Measurements from ENCODE around the gene VCAM1. TPM values are rescaled to one million over a fixed set of nuclear protein-coding genes. Genes with fewer than 3 reads are reported as not detected.
"Not testable (repeated sequence)": the region's sequence is repeated elsewhere in the genome, so short reads cannot be mapped to it uniquely, and the experiment has no call there.

The VCAM1 gene, protein sequence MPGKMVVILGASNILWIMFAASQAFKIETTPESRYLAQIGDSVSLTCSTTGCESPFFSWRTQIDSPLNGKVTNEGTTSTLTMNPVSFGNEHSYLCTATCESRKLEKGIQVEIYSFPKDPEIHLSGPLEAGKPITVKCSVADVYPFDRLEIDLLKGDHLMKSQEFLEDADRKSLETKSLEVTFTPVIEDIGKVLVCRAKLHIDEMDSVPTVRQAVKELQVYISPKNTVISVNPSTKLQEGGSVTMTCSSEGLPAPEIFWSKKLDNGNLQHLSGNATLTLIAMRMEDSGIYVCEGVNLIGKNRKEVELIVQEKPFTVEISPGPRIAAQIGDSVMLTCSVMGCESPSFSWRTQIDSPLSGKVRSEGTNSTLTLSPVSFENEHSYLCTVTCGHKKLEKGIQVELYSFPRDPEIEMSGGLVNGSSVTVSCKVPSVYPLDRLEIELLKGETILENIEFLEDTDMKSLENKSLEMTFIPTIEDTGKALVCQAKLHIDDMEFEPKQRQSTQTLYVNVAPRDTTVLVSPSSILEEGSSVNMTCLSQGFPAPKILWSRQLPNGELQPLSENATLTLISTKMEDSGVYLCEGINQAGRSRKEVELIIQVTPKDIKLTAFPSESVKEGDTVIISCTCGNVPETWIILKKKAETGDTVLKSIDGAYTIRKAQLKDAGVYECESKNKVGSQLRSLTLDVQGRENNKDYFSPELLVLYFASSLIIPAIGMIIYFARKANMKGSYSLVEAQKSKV
- not detected in 2 replicates for total RNA-seq (2014; rRNA removed; shearing (Covaris generic))

DNA sequence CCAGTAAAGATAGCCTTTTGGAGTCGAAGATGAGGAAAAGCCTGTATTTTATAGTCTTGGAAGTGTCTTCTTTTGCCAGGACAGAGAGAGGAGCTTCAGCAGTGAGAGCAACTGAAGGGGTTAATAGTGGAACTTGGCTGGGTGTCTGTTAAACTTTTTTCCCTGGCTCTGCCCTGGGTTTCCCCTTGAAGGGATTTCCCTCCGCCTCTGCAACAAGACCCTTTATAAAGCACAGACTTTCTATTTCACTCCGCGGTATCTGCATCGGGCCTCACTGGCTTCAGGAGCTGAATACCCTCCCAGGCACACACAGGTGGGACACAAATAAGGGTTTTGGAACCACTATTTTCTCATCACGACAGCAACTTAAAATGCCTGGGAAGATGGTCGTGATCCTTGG is at the start of gene VCAM1:
VCAM1 (plus strand) TSS at position 253 of the 400 bp plus-strand sequence; CDS start at position 372, 119 bp downstream.
- no peak for DNase-seq (ENCODE audit: low spot score)

DNA sequence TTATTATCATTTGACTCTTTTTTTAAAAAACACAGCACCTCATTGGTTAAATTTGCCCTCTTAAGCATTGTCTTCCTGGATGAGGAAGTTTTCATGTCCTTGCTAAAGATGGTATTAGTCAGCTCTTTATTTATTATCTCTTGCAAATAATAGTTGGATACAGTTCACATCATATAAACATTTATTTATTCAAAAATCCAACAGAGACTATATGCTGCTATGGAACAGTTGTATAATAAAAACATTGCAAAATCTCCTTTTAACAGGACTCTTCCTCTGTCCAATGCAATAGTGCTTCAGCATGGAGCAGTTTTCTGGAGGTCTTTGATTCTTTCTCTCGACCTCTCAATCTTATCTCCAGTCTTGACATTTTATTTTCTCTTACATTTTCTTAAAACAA is 49.5 kb upstream of the VCAM1 start:
- no peak for DNase-seq (ENCODE audit: low spot score)

DNA sequence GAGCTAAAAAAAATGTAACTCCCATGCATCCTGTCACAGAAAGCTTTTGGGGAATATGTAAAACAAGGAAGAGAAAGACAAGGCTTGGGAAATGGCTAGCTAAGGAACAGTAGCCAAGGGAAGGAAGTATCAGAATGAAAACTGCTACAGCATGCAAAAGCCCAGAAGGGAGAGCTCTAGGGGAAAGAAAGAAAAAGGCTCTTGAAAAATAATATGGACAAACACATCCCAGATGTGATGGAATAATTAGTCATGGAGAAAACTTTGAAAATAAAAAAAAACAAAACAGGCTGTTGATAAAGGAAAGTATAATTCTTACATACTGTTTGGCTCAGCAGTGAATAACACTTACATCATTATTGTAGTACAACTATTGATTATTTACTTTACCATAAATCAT is 47.9 kb upstream of the VCAM1 start:
- no peak for DNase-seq (ENCODE audit: low spot score)

DNA sequence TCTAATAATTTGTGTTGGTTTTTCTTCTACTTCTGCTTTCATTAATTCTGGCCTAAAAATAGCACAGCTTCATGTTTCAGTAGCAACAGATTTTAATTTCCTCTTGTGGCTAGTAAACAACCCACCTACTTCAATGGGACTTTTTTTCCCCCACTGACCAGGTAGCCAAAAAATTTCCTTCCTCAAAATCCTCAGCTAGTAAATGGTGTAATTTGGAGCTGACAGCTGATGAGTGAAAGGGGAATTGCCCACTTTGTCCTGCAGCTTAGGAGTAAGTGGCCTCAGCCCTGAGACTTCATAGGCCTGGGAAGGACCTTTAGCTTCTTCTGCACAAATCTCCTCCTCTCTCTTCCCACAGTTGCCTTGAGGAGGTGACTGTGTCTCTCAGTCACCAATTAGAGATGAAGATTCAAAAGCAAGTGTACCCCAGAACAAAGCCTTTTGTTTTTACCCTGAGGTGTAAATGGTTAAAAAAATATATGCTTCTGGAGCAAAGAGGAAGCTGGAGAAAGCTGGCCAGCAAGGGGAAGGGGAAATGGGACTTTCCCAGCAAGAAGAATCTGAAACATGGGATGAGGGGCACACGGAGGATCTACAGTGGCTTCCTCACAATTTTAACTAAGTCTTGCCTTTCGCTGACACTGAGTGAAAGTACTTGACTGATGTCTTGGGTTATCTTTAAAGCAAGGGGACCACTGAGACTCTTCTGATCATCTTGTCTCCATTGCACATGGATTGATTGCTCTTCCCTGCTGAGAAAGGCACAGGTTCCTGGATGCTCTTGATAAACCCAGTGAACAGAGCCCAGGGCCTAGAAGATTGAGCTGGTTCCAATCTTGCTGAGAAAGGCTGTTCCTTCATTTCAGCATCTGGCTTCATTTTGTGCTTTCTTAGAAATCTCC is 35.8 kb upstream of the VCAM1 start:
- no peak for DNase-seq (ENCODE audit: low spot score)

DNA sequence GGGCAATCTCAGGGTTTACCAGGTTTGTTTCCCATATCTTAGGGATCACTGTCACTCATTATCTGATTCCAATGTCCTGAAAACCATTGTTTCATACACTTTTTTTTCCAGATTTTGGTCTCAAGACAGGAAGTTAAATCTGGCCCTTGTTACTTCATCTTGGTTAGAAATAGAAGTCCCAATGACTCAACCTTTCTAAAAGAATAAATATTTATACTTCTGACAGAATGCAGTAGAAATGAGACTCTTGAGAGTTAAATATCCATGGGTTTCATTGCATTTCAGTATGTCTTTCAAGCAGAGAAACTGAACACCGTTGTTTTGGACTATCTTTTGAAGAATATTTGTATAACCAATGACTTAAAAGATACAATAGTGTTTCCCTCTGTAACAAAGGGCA is 19.8 kb upstream of the VCAM1 start:
- DNase-seq (ENCODE audit: low spot score): no peak

DNA sequence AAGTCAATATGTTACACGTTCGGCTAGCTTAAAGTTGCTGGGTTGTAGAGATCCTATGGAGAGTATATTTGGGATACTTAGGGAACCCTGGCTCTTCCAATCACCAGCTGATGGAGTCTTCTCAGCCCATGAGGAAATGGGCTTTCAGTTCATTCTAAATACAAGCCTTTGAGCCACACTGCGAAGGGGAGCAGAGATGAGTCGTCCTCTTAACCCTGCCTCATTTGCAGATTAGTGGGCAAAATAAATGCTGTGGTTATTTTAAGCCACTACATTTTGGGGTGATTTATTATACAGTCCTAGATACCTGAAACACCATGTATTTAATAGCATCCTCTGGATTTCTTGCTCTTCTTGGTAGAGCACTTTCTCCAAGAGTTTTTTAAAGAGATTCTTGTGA is 19.0 kb upstream of the VCAM1 start:
- DNase-seq (ENCODE audit: low spot score): no peak

DNA sequence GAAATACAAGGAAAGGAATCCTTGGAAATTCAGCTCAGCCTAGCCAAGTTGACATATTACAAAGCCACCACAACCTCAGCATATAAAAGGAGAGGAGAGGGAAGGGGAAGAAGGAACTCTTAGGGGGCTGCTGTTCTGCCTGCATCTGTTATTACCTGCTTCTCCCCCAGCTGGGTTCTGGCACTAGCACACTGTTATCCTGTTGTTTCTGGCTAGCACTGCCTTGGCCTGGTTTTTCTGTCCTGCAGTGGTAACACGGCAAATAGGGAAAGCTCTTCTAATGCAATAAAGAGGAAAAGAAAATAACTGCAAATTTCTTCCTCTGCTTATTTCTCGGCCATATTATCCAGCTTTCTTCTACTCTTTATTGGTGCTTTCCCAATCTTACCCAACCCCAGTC is 16.5 kb upstream of the VCAM1 start:
- DNase-seq (ENCODE audit: low spot score): no peak

DNA sequence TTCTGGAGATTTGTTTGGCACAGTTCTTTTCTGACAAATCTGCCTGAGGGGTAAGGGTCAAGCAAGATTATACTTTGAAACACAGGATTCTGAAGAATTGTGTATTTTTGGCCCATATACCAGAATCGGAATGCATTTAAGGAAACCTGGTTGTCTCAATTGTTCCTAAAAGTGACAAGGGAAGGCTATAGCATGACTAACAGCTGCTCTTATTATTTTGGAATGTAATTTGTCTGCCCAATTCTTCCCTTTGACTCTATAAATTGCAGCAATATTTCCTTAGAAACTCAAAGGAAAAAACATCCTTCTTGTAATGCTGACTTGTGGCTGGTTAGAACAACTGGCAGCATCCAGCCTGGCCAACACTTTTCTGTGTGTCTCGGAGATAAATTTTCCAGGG is 15.8 kb upstream of the VCAM1 start:
- no peak for DNase-seq (ENCODE audit: low spot score)

DNA sequence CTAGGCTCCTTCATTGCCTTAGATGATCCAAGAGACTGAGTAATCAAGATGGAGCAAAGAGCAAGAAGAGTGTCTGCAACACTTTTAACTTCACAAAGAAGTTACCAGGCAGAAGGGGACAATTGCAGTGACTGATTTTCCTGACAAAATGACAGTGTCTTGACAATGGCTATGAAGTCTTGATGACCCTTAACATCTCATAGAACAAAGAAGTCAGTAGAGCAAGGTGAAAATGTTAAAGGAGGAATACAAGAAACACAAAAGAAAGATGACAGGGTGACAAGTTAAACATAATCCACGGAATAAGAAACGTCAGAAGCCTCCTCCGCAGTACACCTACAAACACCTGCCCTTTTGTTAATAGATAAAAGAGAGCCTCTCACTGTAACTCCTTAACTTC is 15.1 kb upstream of the VCAM1 start:
- DNase-seq (ENCODE audit: low spot score): no peak

DNA sequence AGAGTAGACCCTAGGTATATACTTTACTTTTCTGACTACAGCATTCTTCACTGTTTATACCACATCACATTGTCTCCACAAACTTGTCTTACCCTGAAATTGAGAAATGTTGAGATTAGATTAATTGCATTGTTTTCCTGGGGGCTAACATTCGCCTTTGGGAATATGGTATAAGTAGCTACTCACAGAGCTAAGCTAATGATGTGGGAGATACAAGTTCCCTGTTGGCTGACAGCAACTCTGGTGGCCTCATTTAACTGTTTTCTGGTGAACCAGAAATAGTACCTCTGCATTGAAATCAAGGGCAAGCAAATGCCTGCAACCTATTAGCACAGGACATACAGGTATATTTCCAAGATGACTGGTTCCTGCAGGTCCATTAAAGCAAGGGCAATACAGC is 13.2 kb upstream of the VCAM1 start:
- no peak for DNase-seq (ENCODE audit: low spot score)

DNA sequence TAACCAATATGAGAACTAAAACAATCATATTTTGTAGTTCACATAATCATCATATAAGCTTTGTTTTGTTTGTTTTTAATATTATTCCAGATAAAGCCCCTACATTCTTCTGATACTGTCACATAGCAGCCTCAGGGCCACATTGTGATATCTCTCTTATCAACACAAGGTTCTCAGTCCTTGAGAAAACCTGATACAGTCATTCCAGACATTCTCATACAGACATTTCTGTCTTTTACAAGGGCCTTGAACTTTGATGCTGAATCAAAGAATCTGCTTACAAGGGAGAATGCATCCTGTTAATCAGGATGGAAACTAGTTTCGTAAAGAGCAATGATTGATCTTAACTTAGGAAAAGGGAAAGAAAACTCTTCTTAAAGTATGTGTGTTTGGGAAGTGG is 12.7 kb upstream of the VCAM1 start:
- no peak for DNase-seq (ENCODE audit: low spot score)

DNA sequence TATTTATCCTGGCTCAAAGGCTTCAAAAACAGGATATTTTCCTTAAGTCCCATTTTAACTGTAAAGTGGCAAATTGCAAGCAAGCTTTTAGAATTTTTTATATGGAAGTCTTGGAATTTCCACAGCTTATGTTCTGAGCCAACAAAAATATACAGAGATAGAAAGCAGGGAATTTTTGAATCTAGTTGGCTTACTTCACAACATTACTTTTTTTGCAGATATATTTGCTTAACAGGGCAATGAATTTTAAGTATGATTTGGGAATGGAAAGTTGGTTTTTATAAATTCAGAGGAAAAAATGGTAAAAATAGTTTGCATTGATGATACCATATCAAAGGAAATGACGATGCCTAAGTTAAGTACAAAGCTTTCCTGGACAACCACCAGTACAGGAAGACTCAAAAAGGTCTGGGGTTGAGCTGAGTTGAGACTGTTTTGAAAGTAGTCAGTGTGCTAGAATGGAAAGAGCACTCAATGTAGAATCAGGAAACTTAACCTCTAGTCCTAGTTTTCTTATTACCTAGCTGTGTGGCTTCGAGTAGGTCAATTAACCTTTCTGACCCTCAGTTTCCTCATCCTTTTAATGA is 11.0 kb upstream of the VCAM1 start:
- no peak for DNase-seq (ENCODE audit: low spot score)

DNA sequence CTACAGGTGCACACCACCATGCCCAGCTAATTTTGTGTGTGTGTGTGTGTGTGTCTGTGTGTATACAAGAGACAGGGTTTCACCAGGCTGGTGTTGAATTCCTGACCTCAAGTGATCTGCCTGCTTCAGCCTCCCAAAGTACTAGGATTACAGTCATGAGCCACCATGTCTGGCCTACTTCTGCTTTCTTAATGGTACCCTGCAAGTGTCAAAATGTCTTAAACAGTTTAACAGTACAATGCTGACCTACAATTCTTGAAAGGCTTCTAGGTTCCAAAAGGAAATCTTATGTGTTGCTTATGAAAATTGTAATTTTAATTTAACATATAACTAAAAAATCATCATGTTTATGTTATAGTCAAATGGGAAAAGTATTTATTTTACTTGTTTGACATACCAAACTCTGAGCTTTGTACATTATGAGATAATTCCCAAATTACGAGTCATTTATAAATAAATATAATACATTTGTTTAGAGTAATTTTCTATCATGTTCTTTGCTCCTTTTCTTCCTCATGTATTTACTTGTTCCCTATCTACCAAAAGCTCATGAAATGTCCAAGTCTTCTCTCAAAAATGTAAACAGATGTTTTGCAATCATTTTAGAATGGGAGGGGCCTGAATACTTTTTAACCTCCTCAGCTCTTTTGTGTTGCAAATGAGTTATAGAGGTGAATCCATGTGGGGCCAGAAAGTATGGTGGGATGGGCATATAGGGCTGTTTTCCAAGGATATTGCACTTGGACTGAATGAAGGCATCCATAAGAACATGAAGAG is 8.4 kb upstream of the VCAM1 start:
- no peak for DNase-seq (ENCODE audit: low spot score)

DNA sequence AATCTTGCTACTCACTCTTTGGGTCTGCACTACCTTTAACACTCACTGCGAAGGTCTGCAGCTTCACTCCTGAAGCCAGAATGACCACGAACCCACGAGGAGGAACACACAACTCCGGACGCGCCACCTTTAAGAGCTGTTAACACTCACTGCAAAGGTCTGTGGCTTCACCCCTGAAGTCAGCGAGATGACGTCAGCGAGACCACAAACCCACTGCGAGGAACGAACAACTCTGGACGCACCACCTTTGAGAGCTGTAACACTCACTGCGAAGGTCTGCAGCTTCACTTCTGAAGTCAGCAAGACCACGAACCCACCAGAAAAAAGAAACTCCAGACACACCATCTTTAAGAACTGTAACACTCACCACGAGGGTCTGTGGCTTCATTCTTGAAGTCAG is 6.5 kb upstream of the VCAM1 start:
- DNase-seq (ENCODE audit: low spot score): not testable (repeated sequence)

DNA sequence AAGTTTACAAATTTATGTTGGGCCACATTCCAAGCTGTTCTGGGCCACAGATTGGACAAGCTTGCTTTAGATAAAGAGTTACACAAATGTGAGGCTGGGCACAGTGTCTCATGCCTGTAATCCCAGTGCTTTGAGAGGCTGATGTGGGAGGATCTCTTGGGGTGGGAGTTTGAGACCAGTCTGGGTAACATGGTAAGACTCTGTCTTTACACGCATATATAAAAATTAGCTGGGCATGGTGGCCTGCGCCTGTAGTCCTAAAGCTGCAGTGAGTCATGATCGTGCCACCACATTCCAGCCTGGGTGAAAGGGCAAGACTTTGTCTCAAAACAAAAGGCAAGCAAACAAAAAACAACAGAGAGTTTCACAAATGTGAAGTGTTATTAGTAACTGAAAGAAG is 5.9 kb upstream of the VCAM1 start:
- DNase-seq (ENCODE audit: low spot score): peak; percentile 52

DNA sequence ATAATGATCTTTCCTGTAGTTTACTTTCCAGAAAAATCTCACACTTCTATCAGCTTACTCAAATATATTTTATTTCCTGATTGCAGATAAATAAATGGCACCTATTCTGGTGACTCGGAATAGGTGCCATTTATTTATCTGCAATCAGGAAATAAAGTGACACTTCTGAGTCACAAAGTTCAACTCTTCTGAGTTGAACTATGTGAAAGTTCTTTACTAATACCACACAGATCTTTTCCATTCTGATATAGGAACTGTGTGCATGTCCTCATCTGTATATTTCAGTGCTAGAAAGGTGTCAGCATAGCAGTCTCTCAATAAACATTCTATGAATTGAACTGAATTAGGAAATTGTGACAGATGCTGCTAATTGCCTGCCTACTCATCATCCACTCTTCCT is 4.9 kb upstream of the VCAM1 start:
- no peak for DNase-seq (ENCODE audit: low spot score)

DNA sequence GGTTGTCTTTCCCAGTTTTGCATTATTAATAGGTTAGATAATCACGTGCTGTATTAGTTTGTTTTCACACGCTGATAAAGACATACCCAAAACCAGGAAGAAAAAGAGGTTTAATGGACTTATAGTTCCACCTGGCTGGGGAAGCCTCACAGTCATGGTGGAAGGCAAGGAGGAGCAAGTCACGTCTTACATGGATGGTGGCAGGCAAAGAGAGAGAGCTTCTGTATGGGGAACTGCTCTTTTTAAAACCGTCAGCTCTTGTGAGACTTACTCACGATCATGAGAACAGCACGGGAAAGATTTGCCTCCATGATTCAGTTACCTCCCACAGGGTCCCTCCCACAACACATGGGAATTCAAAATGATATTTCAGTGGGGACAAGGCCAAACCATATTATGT is 2.3 kb upstream of the VCAM1 start:
- no peak for DNase-seq (ENCODE audit: low spot score)

DNA sequence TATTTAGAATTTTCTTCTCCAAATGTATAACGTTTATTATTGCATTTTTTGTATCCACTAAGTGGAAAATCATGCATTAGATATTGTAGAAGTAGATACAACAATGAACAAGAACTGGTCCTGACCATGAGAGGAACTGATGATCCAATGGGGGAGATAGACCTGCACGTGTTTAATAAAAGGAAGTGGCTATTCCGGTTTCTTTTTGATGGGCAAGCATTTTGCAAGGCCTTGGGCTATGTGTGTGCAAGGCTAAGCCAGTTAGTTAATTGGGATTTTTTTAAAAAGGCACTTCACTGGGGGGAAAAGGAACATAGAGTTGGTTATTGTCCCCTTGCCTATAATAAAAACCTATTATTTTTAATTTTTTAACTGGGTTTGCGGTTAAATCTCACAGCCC is 961 bp upstream of the VCAM1 start:
- no peak for DNase-seq (ENCODE audit: low spot score)

DNA sequence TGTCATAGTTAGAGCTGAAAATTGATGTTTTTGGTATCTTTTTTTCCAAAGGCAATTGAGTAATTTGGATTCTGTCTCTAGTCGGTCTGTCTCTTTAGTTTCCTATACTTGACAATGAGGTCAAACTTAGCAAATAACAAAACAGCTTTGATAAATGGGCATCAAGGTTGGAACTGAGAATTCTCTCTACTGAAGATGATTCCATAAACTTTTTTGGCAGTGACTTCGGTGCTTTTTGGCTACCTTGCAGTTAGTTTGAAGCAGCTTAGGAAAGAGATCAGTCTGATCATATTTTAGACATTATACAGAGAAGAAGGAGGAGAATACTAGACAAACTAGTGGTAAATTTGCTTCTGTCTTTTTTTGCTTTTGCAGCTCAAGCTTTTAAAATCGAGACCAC is 559 bp downstream of the VCAM1 start:
- no peak for DNase-seq (ENCODE audit: low spot score)

DNA sequence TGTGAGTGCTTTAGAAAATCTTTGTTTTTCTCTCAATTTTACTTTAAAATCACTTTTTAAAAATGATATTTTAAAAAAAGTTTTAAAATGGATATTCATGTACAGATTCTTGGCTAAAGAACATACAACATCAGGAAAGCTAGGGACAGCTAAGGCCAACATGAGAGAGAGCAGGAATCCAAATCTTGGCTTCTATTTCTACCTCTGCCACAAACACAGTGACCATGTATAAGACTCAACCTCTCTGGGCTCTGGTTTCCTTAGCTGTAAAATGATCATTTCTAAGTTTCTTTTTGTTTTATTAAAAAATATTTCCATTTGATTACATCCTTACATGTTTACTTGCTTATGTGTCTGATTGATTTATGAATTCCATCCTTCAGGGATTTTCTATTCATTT is 1.2 kb downstream of the VCAM1 start:
- no peak for DNase-seq (ENCODE audit: low spot score)

All from HT-29 (cell line).